ES-I3 (cell line): ENCODE results near the gene MCCD1.
"Not testable (repeated sequence)": the region's sequence is repeated elsewhere in the genome, so short reads cannot be mapped to it uniquely, and the experiment has no call there.

Experiments
- H3K36me3 ChIP-seq: 2 replicates; pipeline ENCODE4 v1.6.1; 2013; ENCODE audit warnings: mild to moderate bottlenecking, low read length, control low read depth, moderate library complexity; ENCODE audit not compliant: insufficient read depth
- H3K4me1 ChIP-seq: 2 replicates; pipeline ENCODE4 v1.6.1; 2013; ENCODE audit warnings: mild to moderate bottlenecking, control low read depth, low read length; ENCODE audit not compliant: insufficient read depth
- H3K9ac ChIP-seq: 2 replicates; pipeline ENCODE4 v1.6.1; 2013; ENCODE audit warnings: low read depth, mild to moderate bottlenecking, low read length, moderate library complexity
- H3K9me3 ChIP-seq: 2 replicates; pipeline ENCODE4 v1.6.1; 2013; ENCODE audit warnings: mild to moderate bottlenecking, low read length, moderate library complexity; ENCODE audit not compliant: control insufficient read depth, insufficient read depth

MCCD1 gene, protein sequence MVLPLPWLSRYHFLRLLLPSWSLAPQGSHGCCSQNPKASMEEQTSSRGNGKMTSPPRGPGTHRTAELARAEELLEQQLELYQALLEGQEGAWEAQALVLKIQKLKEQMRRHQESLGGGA

DNA sequence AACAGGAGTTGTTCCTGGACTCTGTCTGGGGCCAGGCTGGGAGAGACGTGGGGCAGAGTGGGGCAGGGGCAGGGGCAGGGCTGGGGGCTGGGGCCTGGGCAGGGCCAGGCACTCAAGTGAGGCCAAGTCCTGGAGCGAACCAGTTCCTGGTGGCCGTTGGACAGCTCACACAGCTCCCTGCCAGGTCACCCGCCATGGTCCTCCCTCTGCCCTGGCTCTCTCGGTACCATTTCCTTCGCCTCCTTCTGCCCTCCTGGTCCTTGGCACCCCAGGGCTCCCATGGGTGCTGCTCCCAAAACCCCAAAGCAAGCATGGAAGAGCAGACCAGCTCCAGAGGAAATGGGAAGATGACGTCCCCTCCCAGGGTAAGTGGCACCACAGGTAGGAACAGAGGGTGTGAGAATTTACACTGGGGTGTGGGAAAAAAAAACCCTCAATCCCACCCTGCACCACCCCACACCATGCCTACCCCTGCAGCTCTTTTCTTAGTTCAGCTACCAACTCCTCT is at the start of gene MCCD1:
Gene MCCD1 (plus strand): TSS at position 142 of the 508 bp plus-strand sequence. CDS start 53 bp downstream, at position 195.
- Histone ChIP-seq H3K4me1 (0 out of 2 replicates have a peak, but pooled peaks cover 3% of the 10 kb centered on the region), H3K36me3 (peaks cover 17% of the 10 kb centered on the region), H3K9ac (no peak within 1 kb of the TSS), H3K9me3 (no peaks in the 10 kb centered on the region)

DNA sequence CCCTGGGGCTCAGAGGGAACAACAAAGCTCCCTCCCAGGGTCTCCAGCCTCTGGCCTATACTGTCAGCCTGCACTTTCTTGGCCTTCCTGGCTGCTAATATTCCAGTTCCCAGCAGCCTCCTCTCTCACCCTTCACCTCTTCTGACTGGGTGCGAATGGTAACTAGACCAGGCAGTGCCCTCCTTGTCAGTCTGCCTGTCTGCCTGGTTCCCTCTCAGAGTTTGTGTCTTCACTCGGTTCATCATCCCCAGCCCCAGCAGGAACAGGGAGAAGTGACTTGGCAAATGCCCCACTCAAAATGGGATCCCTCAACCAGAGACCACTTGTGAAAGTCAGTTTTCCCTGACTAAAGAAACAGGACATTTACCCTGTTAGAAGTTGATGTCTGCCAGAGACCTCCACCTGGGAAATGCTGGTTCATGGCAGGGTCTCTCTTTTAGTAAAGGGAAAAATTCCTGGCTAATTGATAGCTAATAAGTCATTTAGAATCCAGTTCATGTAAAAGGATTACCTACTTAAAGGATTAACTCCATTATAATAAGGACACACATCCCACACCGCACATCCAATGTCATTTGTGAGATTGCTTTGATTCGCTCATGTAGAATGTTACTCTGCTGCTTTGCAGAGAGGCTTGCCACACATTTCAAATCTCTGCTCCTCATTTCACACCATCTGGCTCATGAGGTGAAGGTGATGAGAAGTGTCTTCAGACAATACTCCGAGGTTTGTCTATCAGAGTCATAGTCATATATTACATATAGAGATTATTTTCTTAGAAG is 49.4 kb upstream of the MCCD1 start:
- Histone ChIP-seq H3K9ac (no peak overlapping the region), H3K9me3 (no peaks in the 10 kb centered on the region), H3K36me3 (no peaks in the 10 kb centered on the region), H3K4me1 (no peaks in the 10 kb centered on the region)

DNA sequence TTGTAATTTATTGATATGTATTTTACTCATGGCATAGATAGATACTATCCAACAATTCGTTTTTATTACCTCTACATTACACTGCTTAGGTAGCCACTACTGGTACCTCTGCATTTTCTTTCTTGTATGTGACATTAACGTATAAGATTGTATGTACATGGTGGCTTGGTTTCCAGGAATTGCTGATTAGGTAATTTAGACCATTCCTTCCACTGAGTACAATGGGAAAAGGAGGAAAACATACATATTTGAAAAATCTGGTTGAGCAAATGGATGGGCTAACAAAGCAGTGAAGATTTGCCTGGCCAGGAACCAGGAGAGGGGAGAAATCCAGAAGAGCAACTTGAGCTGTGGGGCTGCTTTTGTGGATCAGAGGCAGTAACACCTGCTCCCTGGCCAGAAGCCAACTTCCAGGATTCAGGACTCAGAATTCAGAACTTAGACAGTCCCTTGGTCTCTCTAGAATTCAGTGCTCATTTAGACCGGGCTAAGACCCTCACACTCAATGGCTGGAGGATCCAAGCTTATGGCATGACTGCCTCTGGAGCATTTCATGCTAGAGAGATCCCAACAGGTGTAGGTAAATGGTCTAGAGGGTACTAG is 48.7 kb upstream of the MCCD1 start:
- no peak overlapping the region for H3K9ac ChIP-seq
- H3K4me1 ChIP-seq: no peaks in the 10 kb centered on the region
- H3K36me3 ChIP-seq: no peaks in the 10 kb centered on the region
- H3K9me3 ChIP-seq: no peaks in the 10 kb centered on the region

DNA sequence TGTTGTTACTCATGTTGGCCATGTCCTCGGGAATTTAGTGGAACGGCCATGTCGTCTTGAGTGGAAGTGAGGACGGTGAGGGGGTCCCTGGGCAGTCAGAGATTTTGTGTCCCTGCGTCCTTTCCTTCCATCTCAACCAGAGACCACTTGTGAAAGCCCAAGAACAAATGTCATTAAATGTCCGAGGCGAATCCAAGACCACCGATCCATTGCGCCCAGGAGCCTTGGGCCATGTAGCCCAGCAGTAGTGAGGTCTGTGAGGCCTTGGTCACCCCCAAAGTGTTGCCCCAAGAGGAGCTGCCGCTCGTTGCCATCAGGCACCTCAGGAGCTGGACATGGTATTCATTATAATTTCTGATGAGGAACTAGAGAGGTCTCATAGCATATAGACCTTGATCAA is 48.2 kb upstream of the MCCD1 start:
- Histone ChIP-seq H3K36me3 (no peaks in the 10 kb centered on the region), H3K9ac (no peak overlapping the region), H3K9me3 (no peaks in the 10 kb centered on the region), H3K4me1 (no peaks in the 10 kb centered on the region)

DNA sequence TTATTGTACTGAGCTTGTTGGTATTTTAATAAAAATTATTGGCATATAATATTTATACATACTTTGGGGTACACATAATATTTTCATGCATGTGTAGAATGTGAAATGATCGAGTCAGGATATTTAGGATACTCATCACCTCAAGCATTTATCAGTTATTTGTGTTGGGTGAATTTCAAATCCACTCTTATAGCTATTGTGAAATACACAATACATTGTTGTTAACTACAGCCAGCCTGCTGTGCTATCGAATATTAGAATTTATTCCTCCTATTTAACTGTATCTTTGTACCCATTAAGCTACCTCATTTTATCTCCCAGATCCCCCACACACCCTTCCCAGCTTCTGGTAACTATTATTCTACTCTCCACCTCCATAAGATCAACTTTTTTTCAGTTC is 45.4 kb upstream of the MCCD1 start:
- no peaks in the 10 kb centered on the region for H3K4me1 ChIP-seq
- no peak overlapping the region for H3K9ac ChIP-seq
- peaks cover 4% of the 10 kb centered on the region; the same call in 1 of the 2 replicates for H3K9me3 ChIP-seq
- no peaks in the 10 kb centered on the region for H3K36me3 ChIP-seq

DNA sequence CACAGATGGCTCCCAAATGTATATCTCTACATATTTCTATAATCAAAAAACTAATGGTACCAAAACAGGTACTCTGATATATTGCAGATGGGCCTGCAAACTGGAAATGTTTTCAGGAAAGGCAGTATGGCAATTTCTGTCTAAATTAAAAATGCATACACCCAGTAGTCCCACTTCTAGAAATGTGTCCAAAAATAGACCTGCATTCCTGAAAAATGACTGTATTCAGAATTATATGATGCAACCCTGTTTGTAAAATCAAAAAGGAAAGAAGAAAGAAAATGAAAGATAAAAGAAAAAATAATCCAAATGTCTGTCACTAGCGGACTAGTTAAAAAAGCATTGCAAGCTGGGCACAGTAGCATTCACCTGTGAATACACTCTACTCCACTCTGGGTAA is 43.7 kb upstream of the MCCD1 start:
- Histone ChIP-seq H3K4me1 (peaks cover 4% of the 10 kb centered on the region; the same call in 1 of the 2 replicates), H3K9me3 (peaks cover 4% of the 10 kb centered on the region; the same call in 1 of the 2 replicates), H3K36me3 (no peaks in the 10 kb centered on the region), H3K9ac (no peak overlapping the region)

DNA sequence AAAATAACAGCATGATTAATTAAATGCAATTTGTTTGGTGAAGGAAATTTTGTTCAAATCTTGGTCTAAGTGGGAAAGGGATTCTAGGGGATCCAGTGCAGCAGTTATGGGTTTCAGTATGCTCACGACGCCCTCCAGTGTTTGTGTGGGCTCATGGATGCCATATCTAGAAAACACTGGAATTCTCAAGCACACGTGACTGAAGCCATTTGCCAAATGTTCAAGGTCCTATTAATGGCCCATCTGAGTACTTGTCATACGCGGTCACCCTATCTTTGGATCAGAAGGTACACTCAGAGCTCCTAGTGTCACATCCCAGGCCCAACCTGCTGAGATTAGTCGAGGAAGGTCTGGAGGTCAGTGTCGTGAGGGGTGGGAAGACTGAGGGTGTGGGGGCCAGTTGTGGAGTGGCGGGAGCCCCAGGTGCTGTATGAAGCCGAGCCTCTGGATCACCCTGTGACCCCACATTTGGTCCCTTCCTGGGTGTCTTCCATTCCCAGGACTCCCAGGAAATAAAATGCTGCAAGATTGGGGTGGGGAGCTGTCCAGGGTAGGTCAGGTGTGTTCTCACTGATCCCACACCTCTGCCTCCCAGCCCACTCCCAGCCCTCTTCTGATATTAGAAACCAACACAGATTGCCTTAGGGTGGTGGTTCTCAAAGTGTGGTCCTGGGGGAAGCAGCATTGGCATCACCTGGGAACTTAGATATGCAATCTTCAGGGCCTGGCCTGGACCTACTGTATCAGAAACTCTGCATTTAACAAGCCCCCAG is 42.5 kb upstream of the MCCD1 start:
- H3K4me1 ChIP-seq, H3K9me3 ChIP-seq, H3K9ac ChIP-seq, H3K36me3 ChIP-seq: not testable (repeated sequence)

DNA sequence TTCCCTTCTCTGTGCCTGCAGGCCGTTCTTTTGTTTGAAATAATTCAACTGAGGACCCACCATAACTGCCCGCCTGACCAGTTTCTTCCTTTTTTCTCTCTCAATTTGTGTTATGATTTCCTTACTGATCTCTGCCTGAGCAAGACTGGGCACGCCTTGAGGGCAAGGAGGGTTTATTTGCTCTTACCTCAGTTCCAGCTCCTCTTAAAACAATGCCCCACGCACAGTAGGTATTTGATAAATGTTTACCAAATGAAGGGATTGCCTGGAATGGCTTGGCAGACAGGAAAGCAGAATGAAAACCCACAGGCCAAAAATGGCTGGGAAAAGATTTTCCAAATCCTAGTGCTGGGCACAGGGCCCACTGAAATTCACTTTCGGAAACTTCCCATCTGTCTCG is 41.1 kb upstream of the MCCD1 start:
- H3K9me3 ChIP-seq, H3K36me3 ChIP-seq, H3K9ac ChIP-seq, H3K4me1 ChIP-seq: not testable (repeated sequence)

DNA sequence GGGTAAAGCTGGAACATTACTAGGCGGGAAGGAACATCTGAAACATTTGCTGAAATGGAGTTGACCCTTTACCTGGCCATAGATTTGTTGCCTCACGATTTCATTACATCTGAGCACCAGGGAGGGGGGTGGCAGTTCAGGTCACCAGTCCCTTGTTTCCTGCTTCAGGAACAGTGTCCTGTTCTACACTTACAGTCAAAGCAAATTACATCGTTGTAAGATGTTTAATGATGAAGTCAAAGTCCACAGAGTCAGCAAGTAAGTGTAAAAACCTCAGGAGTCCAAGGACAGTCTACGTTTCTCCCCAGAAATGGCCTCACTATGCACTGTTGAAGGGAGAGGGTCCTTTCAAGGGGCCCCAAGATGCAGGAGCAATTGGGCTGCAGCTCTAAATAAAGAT is 39.7 kb upstream of the MCCD1 start:
- H3K4me1 ChIP-seq: peaks cover 10% of the 10 kb centered on the region
- H3K9me3 ChIP-seq: peaks cover 4% of the 10 kb centered on the region; the same call in 1 of the 2 replicates
- H3K9ac ChIP-seq: no peak overlapping the region
- no peaks in the 10 kb centered on the region for H3K36me3 ChIP-seq

DNA sequence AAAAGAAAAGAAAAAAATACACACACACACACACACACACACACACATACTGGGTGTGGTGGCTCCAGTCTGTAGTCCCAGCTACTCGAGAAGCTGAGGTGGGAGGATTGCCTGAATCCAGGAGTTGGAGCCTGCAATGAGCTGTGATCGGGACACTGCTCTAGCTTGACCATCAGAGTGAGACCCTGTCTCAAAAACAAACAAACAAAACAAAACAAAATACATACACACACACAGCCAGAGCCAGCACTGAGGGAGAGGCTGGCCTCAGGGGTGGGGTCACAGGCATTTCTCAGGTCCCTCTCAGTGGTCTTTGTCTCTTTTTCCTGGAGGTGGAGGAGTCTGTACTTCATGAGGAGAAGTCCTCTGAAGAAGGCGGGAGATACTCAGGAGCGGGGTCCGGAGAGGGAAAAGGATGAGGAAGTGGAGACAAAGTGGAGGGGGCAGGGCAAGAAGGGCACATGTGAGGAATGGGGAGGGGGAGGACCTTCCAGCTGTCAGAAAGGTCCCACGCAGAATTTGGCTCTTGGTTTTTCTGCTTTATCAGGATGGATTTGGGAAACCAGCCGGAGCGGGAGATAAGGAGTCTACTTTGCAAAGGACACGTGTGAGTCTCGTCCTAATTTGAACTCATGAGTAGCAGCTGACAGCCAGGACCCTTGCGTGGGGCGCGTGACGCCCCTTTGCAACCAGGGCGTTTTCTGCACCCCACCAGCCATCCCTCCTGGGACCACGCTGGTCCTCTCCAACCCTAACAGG is 38.5 kb upstream of the MCCD1 start:
- no peak overlapping the region for H3K9ac ChIP-seq
- H3K4me1 ChIP-seq: peaks cover 10% of the 10 kb centered on the region
- H3K9me3 ChIP-seq: peaks cover 4% of the 10 kb centered on the region; the same call in 1 of the 2 replicates
- no peaks in the 10 kb centered on the region for H3K36me3 ChIP-seq

DNA sequence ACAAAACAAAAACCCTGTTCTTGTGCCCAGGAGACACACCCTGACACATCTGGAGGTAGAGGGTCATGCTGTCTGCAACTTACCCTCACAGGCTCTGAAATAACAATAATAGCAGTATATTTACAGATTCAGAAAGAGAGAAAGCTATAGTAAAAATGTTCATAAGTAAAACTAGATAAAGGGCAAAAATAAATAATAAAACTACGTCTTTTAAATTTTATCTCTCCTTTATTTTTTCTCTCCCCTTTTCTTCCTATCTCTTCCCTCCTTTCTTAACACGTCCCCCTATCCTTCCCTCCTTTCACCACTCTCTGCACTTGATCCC is 35.2 kb upstream of the MCCD1 start:
- not testable (repeated sequence) for H3K36me3 ChIP-seq, H3K9me3 ChIP-seq, H3K9ac ChIP-seq, H3K4me1 ChIP-seq

DNA sequence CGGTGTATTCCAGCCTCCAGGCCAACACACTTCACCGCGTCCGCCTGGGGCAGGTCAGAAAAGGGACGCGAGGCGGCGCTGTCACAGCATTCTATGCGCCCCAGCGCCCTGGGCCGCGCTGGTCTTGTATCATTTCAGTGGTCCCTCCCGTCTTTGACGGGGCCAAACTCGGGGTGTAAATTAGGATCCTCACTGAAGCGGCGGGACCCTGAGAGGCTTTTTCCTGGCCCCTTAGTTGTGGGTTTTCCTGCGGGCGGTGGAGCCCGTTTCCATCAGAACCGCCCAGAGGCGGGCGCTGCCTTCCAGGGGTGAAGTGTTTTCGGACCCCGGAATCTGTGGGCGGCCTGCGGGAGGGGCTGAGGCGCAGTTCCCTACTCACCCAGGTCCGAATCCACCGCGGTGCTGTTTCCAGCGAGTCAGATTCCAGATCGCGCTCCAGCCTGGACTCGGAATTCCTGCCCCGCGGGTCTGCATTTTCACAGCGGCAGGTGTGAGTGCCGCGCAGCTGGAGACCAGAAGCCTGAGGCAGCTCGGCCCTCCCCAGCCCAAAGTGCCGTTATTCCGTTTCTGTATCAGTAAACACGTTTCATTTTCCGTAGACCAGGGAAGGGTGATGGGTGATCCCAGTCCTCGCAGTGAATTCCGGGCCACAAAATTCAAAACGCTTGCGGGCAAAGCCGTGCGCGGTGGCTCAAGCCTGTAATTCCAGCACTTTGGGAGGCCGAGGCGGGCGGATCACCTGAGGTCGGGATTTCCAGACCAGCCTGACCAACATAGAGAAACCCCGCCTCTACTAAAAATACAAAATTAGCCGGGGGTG is 34.7 kb upstream of the MCCD1 start:
- H3K4me1 ChIP-seq: peaks cover 8% of the 10 kb centered on the region
- peak overlapping the region; percentile 76 for H3K9ac ChIP-seq
- no peaks in the 10 kb centered on the region for H3K36me3 ChIP-seq
- H3K9me3 ChIP-seq: no peaks in the 10 kb centered on the region

DNA sequence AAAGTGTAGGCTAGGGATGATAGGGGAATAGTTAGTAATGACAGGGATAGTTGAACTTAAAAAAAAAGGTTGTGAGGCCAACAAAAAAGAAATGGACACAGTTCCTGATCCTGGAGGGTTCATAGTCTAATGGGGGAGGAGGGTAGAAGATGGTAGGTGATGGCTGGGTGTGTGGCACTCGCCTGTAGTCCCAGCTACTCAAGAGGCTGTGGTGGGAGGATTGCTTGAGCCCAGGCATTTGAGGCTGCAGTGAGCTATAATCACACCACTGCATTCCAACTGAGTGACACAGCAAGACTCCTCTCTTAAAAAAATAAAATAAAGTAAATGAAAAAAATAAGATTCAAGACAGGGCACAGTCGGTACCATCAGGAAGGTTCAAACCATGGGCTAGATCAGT is 33.2 kb upstream of the MCCD1 start:
- peaks cover 3% of the 10 kb centered on the region for H3K4me1 ChIP-seq
- H3K9ac ChIP-seq: peak overlapping the region; percentile 76
- no peaks in the 10 kb centered on the region for H3K36me3 ChIP-seq
- H3K9me3 ChIP-seq: no peaks in the 10 kb centered on the region
